Testis (tissue), 2 donors: Measurements from ENCODE around the gene N4BP3.

Experiments
- POLR2A ChIP-seq: fragments of 450-650 bp; IDR thresholded peaks from one replicate; pipeline ENCODE4 v1.6.1; 2017; ENCODE audit warnings: antibody characterized with exemption, mild to moderate bottlenecking, moderate library complexity
- TF ChIP-seq, protein P1 (sequence below), 3 experiments: fragments of 450-650 bp in 2 of 3; fragments of 200-600 bp in 1 of 3; sonication (generic) in 1 of 3; IDR thresholded peaks; one replicate each; pipeline ENCODE4 v1.5.1; 2016 to 2019; ENCODE audit warnings: antibody characterized with exemption in 3 of 3, mild to moderate bottlenecking in 2 of 3, moderate library complexity in 1 of 3

DNA sequence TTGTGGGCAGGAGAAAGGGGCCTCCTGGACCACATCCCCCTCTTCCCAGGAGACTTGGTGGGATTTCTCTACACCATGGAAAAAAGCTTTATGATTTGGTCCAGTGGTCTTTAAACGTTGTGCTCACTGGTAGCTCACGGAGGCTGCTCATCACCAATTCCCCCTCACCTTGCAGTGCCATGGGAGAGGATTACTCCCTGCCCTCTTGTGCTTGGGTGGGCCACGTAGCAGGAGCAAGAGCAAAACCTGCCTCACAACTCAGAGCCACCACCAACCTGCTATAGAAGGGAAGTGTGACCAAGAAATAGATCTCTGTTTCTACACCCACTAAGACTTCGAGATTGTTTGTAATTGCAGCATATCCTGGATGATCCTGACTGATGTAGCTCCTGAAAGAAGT is 42.2 kb upstream of the N4BP3 start:
- TF ChIP-seq, protein P1, sequence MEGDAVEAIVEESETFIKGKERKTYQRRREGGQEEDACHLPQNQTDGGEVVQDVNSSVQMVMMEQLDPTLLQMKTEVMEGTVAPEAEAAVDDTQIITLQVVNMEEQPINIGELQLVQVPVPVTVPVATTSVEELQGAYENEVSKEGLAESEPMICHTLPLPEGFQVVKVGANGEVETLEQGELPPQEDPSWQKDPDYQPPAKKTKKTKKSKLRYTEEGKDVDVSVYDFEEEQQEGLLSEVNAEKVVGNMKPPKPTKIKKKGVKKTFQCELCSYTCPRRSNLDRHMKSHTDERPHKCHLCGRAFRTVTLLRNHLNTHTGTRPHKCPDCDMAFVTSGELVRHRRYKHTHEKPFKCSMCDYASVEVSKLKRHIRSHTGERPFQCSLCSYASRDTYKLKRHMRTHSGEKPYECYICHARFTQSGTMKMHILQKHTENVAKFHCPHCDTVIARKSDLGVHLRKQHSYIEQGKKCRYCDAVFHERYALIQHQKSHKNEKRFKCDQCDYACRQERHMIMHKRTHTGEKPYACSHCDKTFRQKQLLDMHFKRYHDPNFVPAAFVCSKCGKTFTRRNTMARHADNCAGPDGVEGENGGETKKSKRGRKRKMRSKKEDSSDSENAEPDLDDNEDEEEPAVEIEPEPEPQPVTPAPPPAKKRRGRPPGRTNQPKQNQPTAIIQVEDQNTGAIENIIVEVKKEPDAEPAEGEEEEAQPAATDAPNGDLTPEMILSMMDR (IDR thresholded peaks at IDR 0.05), result no peak
- TF ChIP-seq POLR2A, result no peak
